Measurements from ENCODE around the gene PTPN7. TPM values are rescaled to one million over a fixed set of nuclear protein-coding genes. Genes with fewer than 3 reads are reported as not detected.
"Not testable (repeated sequence)": the region's sequence is repeated elsewhere in the genome, so short reads cannot be mapped to it uniquely, and the experiment has no call there.

PTPN7 gene
- total RNA-seq, 4 donors from 2014 or later = 2.9 to 14.4 (median 4.6) TPM

DNA sequence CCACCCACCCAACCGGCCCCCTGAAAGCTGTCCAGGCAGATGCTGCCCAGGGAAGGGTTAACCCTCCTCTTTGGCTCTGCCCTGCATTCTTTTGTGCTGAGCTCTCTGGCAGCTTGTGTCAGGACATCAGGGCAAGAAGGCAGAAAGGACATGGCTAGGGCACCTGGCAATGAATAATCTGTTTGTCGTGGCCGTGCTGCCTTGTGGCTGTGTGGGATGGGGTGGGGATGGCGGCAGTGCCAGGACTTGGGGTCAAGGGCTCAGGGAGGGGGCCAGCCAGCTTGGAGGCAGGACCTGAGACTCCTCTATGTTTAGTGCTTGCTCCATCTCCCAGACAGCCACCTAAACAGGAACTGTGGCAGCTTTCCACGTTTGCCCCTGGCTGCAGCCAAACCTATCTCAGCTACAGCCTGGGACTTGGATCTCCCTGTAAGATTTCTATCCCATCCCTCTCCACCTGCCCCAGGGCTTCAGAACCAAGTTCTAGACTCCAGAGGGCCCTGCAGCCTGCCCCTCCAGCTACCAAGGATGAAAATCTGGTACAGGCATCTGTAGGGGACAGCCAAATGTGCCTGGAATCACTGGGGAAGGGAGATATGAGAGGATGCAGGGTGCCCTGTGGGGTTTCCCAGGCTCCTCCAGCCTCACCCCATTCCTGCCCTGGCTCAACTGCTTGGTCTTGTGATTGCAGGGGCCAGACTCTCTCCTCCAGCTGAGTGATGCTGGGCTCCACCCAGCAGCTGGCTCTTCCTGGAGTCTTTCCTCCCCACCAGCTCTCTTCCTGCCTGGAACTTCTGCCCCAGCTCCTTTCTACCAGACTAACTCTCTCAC is 47.3 kb downstream of the PTPN7 start:
- no peak for DNase-seq (ENCODE audit: low spot score)
- ATAC-seq (ENCODE audit: low FRiP score) = peak; percentile 58

GRCh38 chr1:202111589-202111988 is 48.8 kb downstream of the PTPN7 start:
- not testable (repeated sequence) for ATAC-seq (ENCODE audit: low FRiP score); DNase-seq (ENCODE audit: low spot score)

More for the DNA sequence above, 47.3 kb downstream of the PTPN7 start:
- TF ChIP-seq, protein P1, sequence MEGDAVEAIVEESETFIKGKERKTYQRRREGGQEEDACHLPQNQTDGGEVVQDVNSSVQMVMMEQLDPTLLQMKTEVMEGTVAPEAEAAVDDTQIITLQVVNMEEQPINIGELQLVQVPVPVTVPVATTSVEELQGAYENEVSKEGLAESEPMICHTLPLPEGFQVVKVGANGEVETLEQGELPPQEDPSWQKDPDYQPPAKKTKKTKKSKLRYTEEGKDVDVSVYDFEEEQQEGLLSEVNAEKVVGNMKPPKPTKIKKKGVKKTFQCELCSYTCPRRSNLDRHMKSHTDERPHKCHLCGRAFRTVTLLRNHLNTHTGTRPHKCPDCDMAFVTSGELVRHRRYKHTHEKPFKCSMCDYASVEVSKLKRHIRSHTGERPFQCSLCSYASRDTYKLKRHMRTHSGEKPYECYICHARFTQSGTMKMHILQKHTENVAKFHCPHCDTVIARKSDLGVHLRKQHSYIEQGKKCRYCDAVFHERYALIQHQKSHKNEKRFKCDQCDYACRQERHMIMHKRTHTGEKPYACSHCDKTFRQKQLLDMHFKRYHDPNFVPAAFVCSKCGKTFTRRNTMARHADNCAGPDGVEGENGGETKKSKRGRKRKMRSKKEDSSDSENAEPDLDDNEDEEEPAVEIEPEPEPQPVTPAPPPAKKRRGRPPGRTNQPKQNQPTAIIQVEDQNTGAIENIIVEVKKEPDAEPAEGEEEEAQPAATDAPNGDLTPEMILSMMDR (IDR thresholded peaks at IDR 0.05) = no peak

DNA sequence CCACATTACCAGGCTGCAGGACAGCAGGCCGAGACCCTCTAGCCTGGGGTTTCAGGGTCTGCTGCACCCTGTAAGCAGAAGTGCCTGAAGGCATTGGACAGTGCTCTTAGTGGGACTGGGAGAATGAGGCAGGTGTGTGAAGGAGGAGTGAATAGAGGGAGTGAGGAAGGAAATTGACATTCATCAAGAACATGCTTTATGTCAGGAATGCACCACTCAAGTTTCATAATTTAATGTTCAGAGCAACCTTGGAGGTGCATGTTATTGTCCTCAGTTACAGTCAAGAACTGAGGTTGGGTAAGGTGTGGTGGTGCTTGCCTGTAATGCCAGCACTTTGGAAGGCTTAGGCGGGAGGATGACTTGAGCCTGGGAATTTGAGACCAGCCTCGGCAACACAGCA is 49.4 kb downstream of the PTPN7 start:
- no peak for DNase-seq (ENCODE audit: low spot score)
- TF ChIP-seq, protein P1 (IDR thresholded peaks at IDR 0.05) = no peak
- no peak for ATAC-seq (ENCODE audit: low FRiP score)

DNA sequence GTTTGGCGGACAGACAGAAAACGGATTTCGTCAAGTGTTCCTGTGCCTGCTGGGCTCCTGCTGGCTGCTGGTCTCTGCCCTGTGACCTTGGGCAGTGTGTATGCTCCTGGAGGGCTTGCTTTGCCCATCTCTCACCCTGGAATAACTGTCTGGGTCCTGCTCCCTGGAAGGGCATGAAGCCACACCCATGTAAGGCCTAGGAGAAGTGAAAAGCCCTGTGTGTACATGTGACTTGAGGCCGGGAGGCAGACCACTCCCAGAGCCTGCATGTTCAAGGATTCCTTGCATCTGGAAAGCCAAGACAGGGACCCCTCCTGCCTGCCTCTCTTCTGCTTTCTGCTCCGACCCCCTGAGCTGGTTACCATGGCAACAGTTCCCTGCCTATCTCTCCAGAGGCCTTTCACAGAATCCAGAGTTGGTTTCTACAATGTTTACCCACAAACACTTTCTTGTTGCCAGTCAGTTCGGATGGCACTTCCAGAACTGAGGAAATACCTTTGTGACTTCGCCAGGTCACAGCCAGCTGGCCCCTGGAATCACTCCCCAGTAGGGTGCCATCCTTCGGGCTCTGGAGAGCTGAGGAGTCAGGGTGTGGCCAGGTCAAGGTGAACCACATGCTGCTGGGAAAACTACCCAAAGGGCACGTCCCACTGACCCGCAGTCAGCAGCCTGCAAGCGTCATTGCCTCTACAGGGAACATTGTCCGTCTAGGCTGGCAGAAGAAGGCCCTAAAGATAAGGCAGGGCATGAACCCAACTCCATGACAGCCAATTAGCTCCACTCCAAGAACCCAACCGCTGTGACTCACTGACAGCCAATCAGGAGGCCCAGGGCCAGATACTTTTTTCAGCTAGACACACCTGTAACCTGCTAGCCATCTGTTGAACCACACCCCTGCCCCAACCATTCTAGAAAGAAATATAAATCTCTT is 52.3 kb downstream of the PTPN7 start:
- TF ChIP-seq, protein P1 (IDR thresholded peaks at IDR 0.05) = no peak
- no peak for ATAC-seq (ENCODE audit: low FRiP score)
- DNase-seq (ENCODE audit: low spot score) = no peak

GRCh38 chr1:202107321-202107761 is 53.1 kb downstream of the PTPN7 start:
- peak; percentile 41 for ATAC-seq (ENCODE audit: low FRiP score)

GRCh38 chr1:202106340-202107254 is 53.8 kb downstream of the PTPN7 start:
- ATAC-seq (ENCODE audit: low FRiP score) (no peak), DNase-seq (ENCODE audit: low spot score) (no peak)
- TF ChIP-seq, protein P1 (IDR thresholded peaks at IDR 0.05) = no peak

More at GRCh38 chr1:202107321-202107761, 53.1 kb downstream of the PTPN7 start:
- DNase-seq (ENCODE audit: low spot score) = no peak
- TF ChIP-seq, protein P1 (IDR thresholded peaks at IDR 0.05) = no peak
